Measurements from ENCODE around the gene MRPL10. TPM values are rescaled to one million over a fixed set of nuclear protein-coding genes. Genes with fewer than 3 reads are reported as not detected.

MRPL10 gene
- total RNA-seq, 1 experiment from 2014 or later = 112 TPM

- Histone ChIP-seq H3K4me1 (ENCODE audit: control insufficient read depth in 1 of 2, insufficient read depth in 2 of 2, low read length in 2 of 2) (no peaks in the 10 kb centered on the region), H3K36me3 (ENCODE audit: control insufficient read depth in 1 of 2, insufficient read depth in 2 of 2, low read length in 2 of 2) (no peaks in the 10 kb centered on the region), H3K27me3 (ENCODE audit: insufficient read depth, low read length) (peaks cover 11% of the 10 kb centered on the region; the same call in 1 of the 2 replicates), H3K9ac (ENCODE audit: low read length) (no peak overlapping the region), H4K20me1 (ENCODE audit: insufficient read depth) (no peaks in the 10 kb centered on the region), H3K79me2 (ENCODE audit: insufficient read depth, low read length) (no peaks in the 10 kb centered on the region), H3K4me3 (replicated peaks in 1 of 2; ENCODE audit: low read depth in 1 of 2, low read length in 2 of 2) (no peak overlapping the region), H3K27ac (ENCODE audit: low read depth, low read length) (no peak overlapping the region), H3K9me3 (ENCODE audit: control insufficient read depth in 1 of 2, insufficient read depth in 1 of 2, low read depth in 1 of 2, low read length in 2 of 2) (no peaks in the 10 kb centered on the region), H3K4me2 (ENCODE audit: low read length) (no peak overlapping the region), H3K9me2 (ENCODE audit: insufficient read depth) (no peaks in the 10 kb centered on the region), H2AFZ (ENCODE audit: low read depth, low read length, poor library complexity, severe bottlenecking) (no peak overlapping the region)
- ChIA-PET CTCF (interaction anchor here (0.7 to 1.3 kb wide), 3 partner anchors 16 to 139 kb away, joined by 3 to 5 read pairs (median 3); no protein-coding TSS in a partner anchor), POLR2A (no interaction called here), RAD21 (ENCODE audit: low non-redundant PET in 1 of 2, low total read pairs in 2 of 2, uncharacterized antibody in 2 of 2, unreplicated experiment in 2 of 2) (no interaction called here)
- intact Hi-C loops (cut with micrococcal nuclease) = loop anchor here (1.0 to 5.0 kb wide), 5 partner anchors 26 to 181 kb away; partner anchors contain the start of gene TBX21
- DNase-seq (ENCODE audit: low read depth, low spot score) (peak; percentile 68), ATAC-seq (peak; percentile 99)
- no TSS peak for BruUV-seq (replicated peaks)
- no peak for TF ChIP-seq ELF1 (IDR thresholded peaks at IDR 0.05; ENCODE audit: borderline replicate concordance, low read depth)
- no peak for TF ChIP-seq POLR2A (IDR thresholded peaks at IDR 0.05; ENCODE audit: borderline replicate concordance, extremely low read depth, insufficient read depth, insufficient read length)
- TF ChIP-seq MAX (IDR thresholded peaks at IDR 0.05) = no peak
- peak; percentile 94 for TF ChIP-seq RAD21 (IDR thresholded peaks at IDR 0.05; ENCODE audit: low read depth)
- peak; percentile 17 for TF ChIP-seq TCF7L2 (IDR thresholded peaks at IDR 0.05; ENCODE audit: borderline replicate concordance, extremely low read depth, insufficient read depth, insufficient read length)
- TF ChIP-seq ZNF274 (IDR thresholded peaks at IDR 0.05; ENCODE audit: low read depth, low read length) = no peak
- TF ChIP-seq ZFX (IDR thresholded peaks at IDR 0.05) = no peak
- no peak for TF ChIP-seq SRF (IDR thresholded peaks at IDR 0.05; ENCODE audit: low read depth)
- no peak for TF ChIP-seq EGR1 (IDR thresholded peaks at IDR 0.05; ENCODE audit: low read depth)
- TF ChIP-seq REST (IDR thresholded peaks at IDR 0.05; ENCODE audit: low read depth) = no peak
- no peak for TF ChIP-seq CBX3 (IDR thresholded peaks at IDR 0.05; ENCODE audit: low read depth)
- TF ChIP-seq CEBPB (IDR thresholded peaks at IDR 0.05; ENCODE audit: low read depth) = no peak
- TF ChIP-seq ZBTB33 (IDR thresholded peaks at IDR 0.05; ENCODE audit: extremely low read depth, insufficient replicate concordance, low read length) = no peak
- TF ChIP-seq CTCF (IDR thresholded peaks at IDR 0.05 in 2 of 3, conservative IDR thresholded peaks at IDR 0.05 in 1 of 3; ENCODE audit: borderline replicate concordance in 1 of 3, insufficient read depth in 1 of 3, low read depth in 2 of 3, low read length in 2 of 3) = peak; percentile 77 to 90 (median 89)
- TF ChIP-seq SIN3A (IDR thresholded peaks at IDR 0.05; ENCODE audit: low read depth) = no peak
- TF ChIP-seq EZH2phosphoT487 (IDR thresholded peaks at IDR 0.05; ENCODE audit: borderline replicate concordance) = no peak
These were observed 28.9 kb downstream of the MRPL10 start for GRCh38 chr17:47802341-47803022.

Measured in HCT116 (cell line).